Astrocyte of the spinal cord (primary cell): Measurements from ENCODE around the gene SCN4A.
"Not testable (repeated sequence)": the region's sequence is repeated elsewhere in the genome, so short reads cannot be mapped to it uniquely, and the experiment has no call there.

Source experiments
- DNase-seq: peaks from one replicate; pipeline ENCODE4 v3.0.0; 2011; ENCODE audit warnings: low read depth, low spot score
- H3K4me3 ChIP-seq: 2 replicates; pipeline ENCODE4 v1.5.1; 2011; ENCODE audit warnings: low read depth, mild to moderate bottlenecking, low read length, moderate library complexity
- CTCF ChIP-seq: IDR thresholded peaks from 2 replicates; pipeline ENCODE4 v1.5.1; 2012; ENCODE audit warnings: low read depth, mild to moderate bottlenecking, low read length, inconsistent platforms
- in situ Hi-C: cut with HindIII; loops from 2 replicates; pipeline ENCODE4 v1.10.0; 2017; ENCODE audit warnings: low sequenced_read_pairs

The SCN4A gene

DNA sequence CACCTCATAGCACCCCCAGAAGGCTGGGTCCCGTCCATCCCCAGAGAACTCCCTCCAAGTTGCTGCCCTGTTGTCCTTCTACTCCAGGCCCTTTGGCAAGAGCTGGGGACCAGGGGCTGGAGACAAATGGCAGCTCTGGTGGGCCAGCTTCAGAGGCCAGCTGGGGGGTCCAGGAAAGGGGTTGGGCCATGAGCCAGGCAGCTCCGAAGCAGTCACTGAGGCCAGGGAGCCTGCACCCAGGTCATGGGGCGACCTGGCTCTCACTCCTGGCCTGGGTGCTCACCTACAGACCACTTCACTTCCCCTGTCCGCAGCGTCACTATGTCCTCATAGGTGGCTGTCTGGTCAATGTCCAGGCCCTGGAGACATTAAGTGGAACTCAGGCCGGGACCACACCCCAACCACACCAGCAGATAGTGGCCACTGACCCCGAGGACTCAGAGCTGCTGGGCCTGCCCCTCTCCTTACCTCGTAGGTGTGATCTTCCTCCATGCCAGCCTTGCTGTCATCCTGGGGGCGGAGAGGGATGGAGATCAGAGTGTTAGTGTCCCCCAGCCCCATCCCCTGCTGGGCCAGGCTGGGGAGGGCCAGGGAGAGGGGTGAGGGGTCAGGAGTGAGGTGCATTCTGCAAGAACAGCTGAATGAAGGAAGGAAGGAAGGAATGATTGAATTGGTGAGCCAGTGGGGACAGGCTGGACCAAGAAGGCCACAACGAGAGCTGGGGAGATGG lies 43.6 kb downstream of the SCN4A start:
- no peak for DNase-seq
- no peak for TF ChIP-seq CTCF
- H3K4me3 ChIP-seq, result no peak overlapping the region
- in situ Hi-C loops, result no loop called here

DNA sequence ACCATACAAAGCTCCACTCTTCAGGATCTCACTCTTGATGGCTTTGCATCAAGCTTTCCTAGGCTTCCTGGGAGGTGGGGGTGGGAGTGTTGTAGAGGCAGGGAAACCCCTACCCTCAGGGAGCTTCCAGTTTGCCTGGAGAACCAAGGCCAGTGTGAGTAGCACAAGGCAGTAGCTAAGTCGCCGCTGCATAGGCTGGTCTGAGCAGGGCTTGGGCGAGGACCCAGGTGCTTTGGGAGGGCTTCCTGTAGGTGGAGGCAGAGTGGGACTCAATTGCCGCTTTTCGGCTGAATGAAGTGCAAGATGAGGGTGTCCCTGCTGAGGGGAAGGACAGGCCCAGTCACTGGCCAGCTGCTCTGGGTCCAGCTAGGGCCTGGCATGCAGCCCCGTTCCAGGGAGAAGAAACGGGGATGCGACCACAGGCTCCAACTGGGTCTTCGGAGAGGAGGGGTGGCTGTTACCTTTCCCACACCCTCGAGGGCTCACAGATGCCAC lies 44.5 kb downstream of the SCN4A start:
- no peak for DNase-seq
- in situ Hi-C loops, result no loop called here
- no peak overlapping the region for H3K4me3 ChIP-seq
- no peak for TF ChIP-seq CTCF

DNA sequence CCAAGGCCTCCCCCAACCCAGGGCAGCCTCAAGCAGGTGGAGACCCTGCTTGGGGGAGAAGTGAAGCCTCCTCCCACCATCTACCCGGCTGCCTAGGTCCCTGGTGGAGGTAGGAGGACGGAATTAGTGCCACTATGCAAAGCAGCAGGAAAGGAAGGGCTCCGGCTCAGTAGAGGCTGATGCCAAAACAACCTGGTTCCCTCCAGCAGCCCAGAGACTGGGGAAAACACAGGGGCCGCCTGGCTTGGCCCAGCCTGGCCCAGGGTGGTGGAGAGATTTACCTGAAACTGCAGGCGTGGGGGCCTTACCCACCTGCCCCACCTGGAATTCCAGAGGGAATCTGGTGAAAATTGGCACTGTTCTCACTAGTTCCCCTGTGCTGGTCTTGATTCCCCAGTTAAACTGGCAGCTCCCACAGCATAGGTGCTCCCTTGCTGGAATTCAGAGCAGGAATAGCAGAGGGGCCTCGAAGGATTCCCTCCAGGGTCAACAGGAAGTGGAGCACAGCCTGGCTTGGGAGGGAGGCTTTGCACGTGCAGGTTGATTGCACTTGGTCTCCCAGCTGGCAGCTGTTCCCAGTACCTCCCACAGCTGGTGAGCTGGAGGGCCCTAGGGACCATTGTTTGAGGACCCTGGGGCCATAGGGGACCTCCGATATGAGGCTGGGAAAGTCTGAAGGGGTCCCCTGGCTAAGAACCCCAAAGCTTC lies 45.1 kb downstream of the SCN4A start:
- no peak overlapping the region for H3K4me3 ChIP-seq
- no peak for TF ChIP-seq CTCF
- in situ Hi-C loops, result no loop called here
- DNase-seq, result no peak

DNA sequence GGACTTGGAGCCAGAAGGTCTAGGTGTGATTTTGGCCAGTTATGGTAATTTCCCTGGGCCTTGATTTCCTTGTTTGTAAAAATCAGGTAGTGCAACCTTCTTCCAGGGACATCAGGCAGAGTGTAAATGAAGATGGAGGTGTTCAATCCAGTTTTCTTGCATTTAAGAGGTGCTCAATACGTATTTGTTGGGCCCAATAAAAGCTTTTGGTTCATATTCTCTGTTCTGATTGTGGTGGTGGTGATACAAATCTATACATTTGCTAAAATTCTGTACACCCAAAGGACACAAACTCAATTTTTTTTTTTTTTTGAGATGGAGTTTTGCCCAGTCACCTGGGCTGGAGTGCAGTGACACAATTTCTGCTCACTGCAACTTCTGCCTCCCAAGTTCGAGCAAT lies 46.6 kb downstream of the SCN4A start:
- DNase-seq, result no peak
- no peak for TF ChIP-seq CTCF
- in situ Hi-C loops, result no loop called here
- H3K4me3 ChIP-seq, result no peak overlapping the region

DNA sequence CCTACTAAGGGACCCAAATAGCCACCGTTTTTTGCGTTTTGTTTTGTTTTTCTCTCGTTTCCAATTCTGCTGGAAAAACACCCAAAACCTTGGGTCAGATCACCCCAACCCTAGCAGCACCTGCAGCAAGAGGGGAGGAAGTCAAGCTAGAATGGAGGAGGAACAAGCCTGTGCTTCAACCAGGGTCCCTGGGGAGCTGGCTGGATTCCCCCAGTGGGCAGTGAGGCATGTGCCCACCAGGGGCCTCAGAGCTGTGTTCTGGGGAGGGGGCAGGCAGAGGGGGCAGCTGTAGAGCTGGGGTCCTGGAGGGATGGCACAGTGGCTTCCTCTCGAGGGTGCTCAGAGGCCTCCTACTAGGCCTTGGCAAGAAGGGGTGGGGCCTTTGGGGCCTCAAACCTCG lies 47.1 kb downstream of the SCN4A start:
- no peak for DNase-seq
- in situ Hi-C loops, result no loop called here
- H3K4me3 ChIP-seq, result no peak overlapping the region
- TF ChIP-seq CTCF, result no peak

DNA sequence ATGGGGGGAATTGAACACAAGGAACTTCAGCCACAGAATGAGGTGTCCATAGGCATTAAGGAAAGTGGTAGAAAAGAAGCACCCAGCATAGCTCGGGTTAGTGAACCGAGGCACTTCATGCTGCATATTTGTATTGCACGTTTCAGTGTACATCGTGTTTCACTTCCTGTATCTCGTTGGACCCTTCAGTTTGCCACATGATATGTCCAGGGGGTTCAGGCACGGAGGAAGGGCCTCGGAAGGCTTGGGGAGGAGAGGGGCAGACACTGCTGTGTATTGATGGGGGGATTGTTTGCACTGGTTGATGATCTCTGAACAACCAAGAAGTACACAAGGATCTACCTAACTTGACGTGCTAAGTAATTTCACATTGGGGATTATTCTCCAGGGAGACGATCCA lies 50.3 kb downstream of the SCN4A start:
- in situ Hi-C loops, DNase-seq, H3K4me3 ChIP-seq: not testable (repeated sequence)

- H3K4me3 ChIP-seq, DNase-seq, in situ Hi-C loops: not testable (repeated sequence)
Measured at GRCh38 chr17:63920779-63921178, 51.9 kb downstream of the SCN4A start.

DNA sequence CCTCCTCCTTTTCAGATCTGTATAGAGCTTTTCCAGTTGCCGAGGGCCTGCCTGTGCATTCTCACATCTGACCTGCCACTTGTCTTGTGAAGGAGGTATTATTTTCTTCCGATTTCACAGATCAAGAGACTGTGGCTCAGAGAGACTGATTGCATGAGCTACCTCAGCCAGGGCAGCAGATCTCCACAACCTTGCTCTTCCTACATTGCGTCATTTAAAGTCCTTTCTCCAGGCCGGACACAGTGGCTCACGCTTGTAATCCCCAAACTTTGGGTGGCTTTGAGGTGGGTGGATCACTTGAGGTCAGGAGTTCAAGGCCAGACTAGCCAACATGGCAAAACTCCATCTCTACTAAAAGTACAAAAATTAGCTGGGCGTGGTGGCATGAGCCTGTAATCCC lies 52.7 kb downstream of the SCN4A start:
- DNase-seq, H3K4me3 ChIP-seq, in situ Hi-C loops: not testable (repeated sequence)
